Memory B cell (primary cell): ENCODE data around the gene FOXP1.

Experiments
- ATAC-seq: fragments of 150-1000 bp; cut with Tn5 transposase; 2 replicates; pipeline ENCODE4 v1.10.0; 2021; ENCODE audit warnings: low read depth, mild to moderate bottlenecking, moderate library complexity
- DNase-seq, 2 donors: peaks; one replicate each; pipeline ENCODE4 v3.0.0; 2022; ENCODE audit warnings: low spot score in 2 of 2
- H3K27ac Mint-ChIP-seq: one replicate; pipeline ENCODE4 v1.8.0; 2022; ENCODE audit warnings: mild to moderate bottlenecking, moderate library complexity, mixed read lengths
- H3K27me3 Mint-ChIP-seq: one replicate; pipeline ENCODE4 v1.8.0; 2022; ENCODE audit warnings: mixed read lengths
- H3K36me3 Mint-ChIP-seq: one replicate; pipeline ENCODE4 v1.8.0; 2022; ENCODE audit warnings: mild to moderate bottlenecking, mixed read lengths
- H3K4me1 Mint-ChIP-seq: one replicate; pipeline ENCODE4 v1.8.0; 2022; ENCODE audit warnings: mixed read lengths
- H3K4me3 Mint-ChIP-seq: one replicate; pipeline ENCODE4 v1.8.0; 2022; ENCODE audit warnings: mild to moderate bottlenecking, moderate library complexity, mixed read lengths
- H3K9me3 Mint-ChIP-seq: one replicate; pipeline ENCODE4 v1.8.0; 2022; ENCODE audit warnings: mixed read lengths

Gene FOXP1

GRCh38 chr3:71210257-71211007 lies 373.1 kb downstream of the FOXP1 start:
- DNase-seq (no peak), ATAC-seq (no peak)
- H3K9me3 Mint-ChIP-seq: no peaks in the 10 kb centered on the region
- H3K4me1 Mint-ChIP-seq: peaks cover 32% of the 10 kb centered on the region
- peak overlapping the region; percentile 82 for H3K27ac Mint-ChIP-seq
- no peaks in the 10 kb centered on the region for H3K27me3 Mint-ChIP-seq
- H3K36me3 Mint-ChIP-seq: peaks cover 4% of the 10 kb centered on the region
- no peak overlapping the region for H3K4me3 Mint-ChIP-seq

- ATAC-seq (no peak), DNase-seq (no peak)
- H3K9me3 Mint-ChIP-seq: no peaks in the 10 kb centered on the region
- peak overlapping the region; percentile 51 for H3K27ac Mint-ChIP-seq
- peaks cover 13% of the 10 kb centered on the region for H3K36me3 Mint-ChIP-seq
- H3K4me1 Mint-ChIP-seq: peaks cover 27% of the 10 kb centered on the region
- no peak overlapping the region for H3K4me3 Mint-ChIP-seq
- H3K27me3 Mint-ChIP-seq: no peaks in the 10 kb centered on the region
Observed at GRCh38 chr3:71208211-71209095, 375.1 kb downstream of the FOXP1 start.

GRCh38 chr3:71207632-71208031 lies 375.9 kb downstream of the FOXP1 start:
- Mint-ChIP-seq H3K27ac (no peak overlapping the region), H3K9me3 (no peaks in the 10 kb centered on the region), H3K4me1 (peaks cover 31% of the 10 kb centered on the region), H3K4me3 (no peak overlapping the region), H3K27me3 (no peaks in the 10 kb centered on the region), H3K36me3 (peaks cover 13% of the 10 kb centered on the region)
- DNase-seq (no peak), ATAC-seq (no peak)

GRCh38 chr3:71206305-71207165 lies 377.0 kb downstream of the FOXP1 start:
- Mint-ChIP-seq H3K4me1 (peaks cover 35% of the 10 kb centered on the region), H3K27me3 (no peaks in the 10 kb centered on the region), H3K9me3 (no peaks in the 10 kb centered on the region), H3K4me3 (no peak overlapping the region), H3K36me3 (peaks cover 13% of the 10 kb centered on the region), H3K27ac (no peak overlapping the region)
- DNase-seq (no peak), ATAC-seq (no peak)

- no peaks in the 10 kb centered on the region for H3K9me3 Mint-ChIP-seq
- H3K27me3 Mint-ChIP-seq: no peaks in the 10 kb centered on the region
- peak overlapping the region; percentile 15 for H3K27ac Mint-ChIP-seq
- DNase-seq (no peak), ATAC-seq (no peak)
- peaks cover 31% of the 10 kb centered on the region for H3K4me1 Mint-ChIP-seq
- peaks cover 10% of the 10 kb centered on the region for H3K36me3 Mint-ChIP-seq
- H3K4me3 Mint-ChIP-seq: no peak overlapping the region
Observed at GRCh38 chr3:71203727-71204488, 379.6 kb downstream of the FOXP1 start.

GRCh38 chr3:71202848-71203533 lies 380.5 kb downstream of the FOXP1 start:
- no peak overlapping the region for H3K4me3 Mint-ChIP-seq
- DNase-seq (no peak), ATAC-seq (no peak)
- H3K36me3 Mint-ChIP-seq: peaks cover 11% of the 10 kb centered on the region
- H3K9me3 Mint-ChIP-seq: no peaks in the 10 kb centered on the region
- peak overlapping the region; percentile 28 for H3K27ac Mint-ChIP-seq
- no peaks in the 10 kb centered on the region for H3K27me3 Mint-ChIP-seq
- H3K4me1 Mint-ChIP-seq: peaks cover 23% of the 10 kb centered on the region

- no peak for ATAC-seq
- H3K27me3 Mint-ChIP-seq: no peaks in the 10 kb centered on the region
- H3K27ac Mint-ChIP-seq: peak overlapping the region; percentile 28
- no peak overlapping the region for H3K4me3 Mint-ChIP-seq
- H3K36me3 Mint-ChIP-seq: peaks cover 16% of the 10 kb centered on the region
- no peak for DNase-seq
- H3K4me1 Mint-ChIP-seq: peaks cover 20% of the 10 kb centered on the region
- H3K9me3 Mint-ChIP-seq: no peaks in the 10 kb centered on the region
Observed at GRCh38 chr3:71201939-71202338, 381.6 kb downstream of the FOXP1 start.

- Mint-ChIP-seq H3K9me3 (no peaks in the 10 kb centered on the region), H3K27ac (no peak overlapping the region), H3K27me3 (no peaks in the 10 kb centered on the region), H3K36me3 (peaks cover 16% of the 10 kb centered on the region), H3K4me1 (peaks cover 9% of the 10 kb centered on the region), H3K4me3 (no peak overlapping the region)
- ATAC-seq: no peak
- DNase-seq: no peak
Observed at GRCh38 chr3:71197841-71198565, 385.5 kb downstream of the FOXP1 start.

- peaks cover 17% of the 10 kb centered on the region for H3K36me3 Mint-ChIP-seq
- H3K9me3 Mint-ChIP-seq: no peaks in the 10 kb centered on the region
- no peak overlapping the region for H3K27ac Mint-ChIP-seq
- H3K4me1 Mint-ChIP-seq: peaks cover 2% of the 10 kb centered on the region
- H3K27me3 Mint-ChIP-seq: no peaks in the 10 kb centered on the region
- DNase-seq: no peak
- H3K4me3 Mint-ChIP-seq: no peak overlapping the region
- no peak for ATAC-seq
Observed at GRCh38 chr3:71195492-71195891, 388.0 kb downstream of the FOXP1 start.

GRCh38 chr3:71194785-71195184 lies 388.7 kb downstream of the FOXP1 start:
- DNase-seq (no peak), ATAC-seq (no peak)
- H3K9me3 Mint-ChIP-seq: no peaks in the 10 kb centered on the region
- H3K4me3 Mint-ChIP-seq: no peak overlapping the region
- no peak overlapping the region for H3K27ac Mint-ChIP-seq
- peaks cover 3% of the 10 kb centered on the region for H3K4me1 Mint-ChIP-seq
- no peaks in the 10 kb centered on the region for H3K27me3 Mint-ChIP-seq
- peaks cover 20% of the 10 kb centered on the region for H3K36me3 Mint-ChIP-seq

GRCh38 chr3:71191031-71191482 lies 392.5 kb downstream of the FOXP1 start:
- ATAC-seq (no peak), DNase-seq (no peak)
- H3K4me1 Mint-ChIP-seq: peaks cover 3% of the 10 kb centered on the region
- no peaks in the 10 kb centered on the region for H3K27me3 Mint-ChIP-seq
- peak overlapping the region; percentile 18 for H3K27ac Mint-ChIP-seq
- H3K4me3 Mint-ChIP-seq: no peak overlapping the region
- no peaks in the 10 kb centered on the region for H3K9me3 Mint-ChIP-seq
- H3K36me3 Mint-ChIP-seq: peaks cover 13% of the 10 kb centered on the region

GRCh38 chr3:71189480-71189879 lies 394.0 kb downstream of the FOXP1 start:
- Mint-ChIP-seq H3K27me3 (no peaks in the 10 kb centered on the region), H3K36me3 (peaks cover 11% of the 10 kb centered on the region), H3K4me3 (no peak overlapping the region), H3K4me1 (peaks cover 10% of the 10 kb centered on the region), H3K9me3 (no peaks in the 10 kb centered on the region), H3K27ac (peak overlapping the region; percentile 67)
- ATAC-seq: no peak
- DNase-seq: no peak
